Cardiac septum (tissue), 1 donor: ENCODE results near the gene SMCO3. TPM values are rescaled to one million over a fixed set of nuclear protein-coding genes. Genes with fewer than 3 reads are reported as not detected.

ENCODE experiments used
- DNase-seq: peaks from one replicate; pipeline ENCODE4 v3.0.0-alpha.2; 2020; ENCODE audit warnings: low spot score
- intact Hi-C: fragments of 100-400 bp; cut with DNase I; formaldehyde crosslinking; loops from one replicate; pipeline ENCODE4 v1.14.0; 2022
- long read RNA-seq: library from polyadenylated mRNA; unstranded; transcript quantifications from one replicate; pipeline ENCODE4 v2.0.0, GENCODE V29; 2021
- total RNA-seq: library from RNA; stranded (reverse); fragmentation: NEBNext Ultra II Directional; extraction: Animal tissue kit (Norgen Biotek cat#: 25700); gene quantifications from one replicate; pipeline ENCODE4 v1.2.1, GENCODE V29; 2021
- donor health status: DM: no; HTN: no; CAD: no.

The SMCO3 gene
- not detected for total RNA-seq
- long read RNA-seq = 0 reads

DNA sequence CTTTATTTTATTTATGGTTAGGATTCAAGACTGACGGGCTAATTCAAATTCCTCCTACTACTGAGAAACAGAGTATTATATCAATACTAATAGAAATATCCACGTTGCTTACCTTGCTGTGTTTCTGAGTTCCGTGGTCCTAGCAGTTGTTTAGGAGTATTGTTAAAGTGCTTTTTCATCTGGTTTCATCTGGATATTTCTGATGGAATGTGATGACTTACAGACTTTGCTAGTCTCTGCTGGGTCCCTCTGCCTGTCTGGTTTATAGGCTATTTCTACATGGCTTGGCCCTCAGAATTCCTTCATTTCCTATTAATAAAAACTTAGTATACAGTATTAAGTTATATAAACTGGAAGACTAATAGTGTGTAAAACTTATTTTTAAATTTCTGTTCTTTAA, at the start of gene SMCO3:
TSS of gene SMCO3 (minus strand) at position 169 of the 400 bp plus-strand sequence. CDS start 7,502 bp downstream, outside the sequence.
- intact Hi-C loops = no loop called here
- DNase-seq = no peak

DNA sequence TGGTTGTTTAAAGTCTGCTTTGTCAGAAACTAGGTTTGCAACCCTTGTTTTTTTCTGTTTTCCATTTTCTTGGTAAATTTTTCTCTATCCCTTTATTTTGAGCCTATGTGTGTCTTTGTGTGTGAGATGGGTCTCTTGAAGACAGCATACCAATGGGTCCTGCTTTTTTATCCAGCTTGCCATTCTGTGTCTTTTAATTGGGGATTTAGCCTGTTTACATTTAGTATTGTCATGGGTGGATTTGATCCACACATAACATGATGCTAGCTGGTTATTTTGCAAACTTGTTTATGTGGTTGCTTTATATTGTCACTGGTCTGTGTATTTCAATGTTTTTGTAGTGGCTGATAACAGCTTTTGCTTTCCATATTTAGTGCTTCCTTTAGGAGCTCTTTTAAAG, 46.5 kb upstream of the SMCO3 start:
- intact Hi-C loops = no loop called here
- DNase-seq = no peak

DNA sequence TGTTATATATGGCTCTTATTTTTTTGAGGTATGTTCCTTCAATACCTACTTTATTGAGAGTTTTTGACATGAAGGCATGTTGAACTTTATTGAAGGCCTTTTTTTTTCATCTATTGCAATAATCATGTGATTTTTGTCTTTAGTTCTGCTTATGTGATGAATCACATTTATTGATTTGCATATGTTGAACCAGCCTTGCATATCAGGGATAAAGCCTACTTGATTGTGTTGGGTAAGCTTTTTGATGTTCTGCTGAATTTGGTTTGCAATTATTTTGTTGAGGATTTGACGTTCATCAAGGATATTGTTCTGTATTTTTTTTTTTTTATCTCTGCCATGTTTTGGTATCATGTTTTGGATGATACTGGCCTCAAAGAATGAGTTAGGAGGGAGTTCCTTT, 44.5 kb upstream of the SMCO3 start:
- intact Hi-C loops = no loop called here
- no peak for DNase-seq

DNA sequence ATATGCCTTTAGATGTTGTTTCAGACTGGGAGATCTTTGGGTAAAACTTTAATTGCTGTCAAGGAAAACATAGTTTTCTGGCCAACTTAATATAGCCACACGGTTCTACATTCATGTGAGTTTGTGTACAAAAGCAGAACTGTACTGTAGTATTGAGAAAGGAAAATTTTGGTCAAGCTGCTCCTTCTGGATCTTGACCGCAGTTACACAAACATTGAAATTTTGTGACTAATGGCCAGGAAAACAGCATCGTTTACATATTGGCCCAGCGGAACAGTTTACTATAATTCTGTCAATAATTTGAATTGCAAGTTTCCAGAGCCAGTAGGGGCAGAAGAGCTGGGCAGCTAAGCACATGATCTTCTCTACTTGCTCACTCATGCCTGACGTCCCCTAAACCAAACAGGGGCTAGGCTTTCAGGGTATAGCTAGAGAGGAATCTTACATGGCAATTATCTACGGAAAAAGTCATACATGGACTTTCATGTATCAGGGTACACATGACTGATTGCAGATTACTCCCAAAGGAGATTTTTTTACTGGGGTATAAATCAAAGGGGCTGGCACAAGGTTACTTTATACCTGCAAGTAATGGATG, 40.7 kb upstream of the SMCO3 start:
- intact Hi-C loops = no loop called here
- DNase-seq = no peak

DNA sequence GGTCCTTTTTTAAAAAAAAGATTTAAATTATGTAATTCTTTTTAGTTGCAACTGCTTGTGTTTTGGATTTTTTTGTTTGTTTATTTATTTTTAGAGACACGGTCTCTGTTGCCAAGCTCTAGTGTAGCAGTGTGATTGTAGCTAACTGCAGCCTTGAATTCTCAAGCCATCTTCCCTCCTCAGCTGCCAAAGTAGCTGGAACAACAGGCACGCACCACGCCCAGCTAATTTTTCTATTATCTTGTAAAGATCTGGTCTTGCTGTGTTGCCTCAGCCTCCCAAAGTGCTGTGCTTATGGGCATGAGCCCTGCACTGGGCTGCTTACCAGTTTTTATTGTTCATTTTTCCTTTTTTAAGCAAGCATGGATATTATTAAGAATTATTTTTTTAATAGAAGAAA, 40.0 kb upstream of the SMCO3 start:
- intact Hi-C loops = no loop called here
- no peak for DNase-seq

DNA sequence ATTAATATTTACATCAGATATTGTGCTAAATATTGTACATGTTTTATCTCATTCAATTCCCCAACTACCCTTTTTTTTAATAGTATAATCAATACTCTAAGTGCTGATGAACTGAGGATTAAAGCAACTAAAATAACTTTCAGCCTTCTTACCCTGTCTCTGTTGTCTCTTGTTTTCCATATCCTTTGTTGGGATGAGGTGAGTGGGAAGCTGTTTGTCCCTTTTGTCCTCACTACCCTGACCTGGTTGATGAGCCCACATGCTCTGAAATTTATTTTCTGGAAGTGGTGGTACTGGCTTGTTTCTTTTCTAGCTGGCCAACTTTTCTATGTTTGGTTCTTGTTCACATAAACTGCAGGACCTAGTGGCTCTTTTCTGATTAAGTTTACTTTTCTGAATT, 38.9 kb upstream of the SMCO3 start:
- DNase-seq = no peak
- intact Hi-C loops = no loop called here

DNA sequence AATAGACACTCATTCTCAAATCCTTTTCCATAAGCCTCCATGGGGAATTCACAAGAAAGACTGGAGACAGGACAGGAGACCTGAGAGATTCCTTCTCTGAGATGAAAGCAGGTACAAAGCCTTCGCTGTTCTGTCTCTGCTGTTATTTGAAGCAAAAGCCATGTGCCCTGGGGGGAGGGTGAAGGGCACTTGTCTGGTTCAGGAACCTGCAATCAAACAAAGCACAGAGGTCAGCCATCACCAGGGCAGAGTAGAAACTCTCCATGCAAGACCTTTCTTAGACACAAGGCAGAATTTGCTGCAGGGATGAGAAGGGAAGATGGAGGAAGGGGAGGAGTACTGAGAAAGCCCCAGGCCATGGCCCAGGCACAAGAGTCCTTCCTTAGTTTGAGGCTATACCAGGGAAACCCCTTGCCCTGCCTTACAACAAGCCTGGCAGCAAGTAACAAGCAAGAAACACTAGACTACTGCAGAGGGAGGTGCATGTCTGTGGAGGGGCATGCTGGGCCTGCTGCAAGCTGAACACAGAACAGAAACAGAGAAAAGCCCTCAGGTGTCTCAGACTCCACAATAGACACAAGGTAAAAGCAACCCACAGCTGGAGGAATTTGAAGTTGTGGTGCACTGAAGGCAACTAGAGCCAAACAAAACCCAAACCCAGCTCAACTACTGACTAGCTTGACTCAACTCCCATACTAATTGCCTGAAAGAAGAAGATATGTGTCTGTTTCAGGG, 37.1 kb upstream of the SMCO3 start:
- DNase-seq = no peak
- intact Hi-C loops = loop anchor here (2.0 kb wide), 1 partner anchor 40 kb away; no protein-coding TSS in a partner anchor

DNA sequence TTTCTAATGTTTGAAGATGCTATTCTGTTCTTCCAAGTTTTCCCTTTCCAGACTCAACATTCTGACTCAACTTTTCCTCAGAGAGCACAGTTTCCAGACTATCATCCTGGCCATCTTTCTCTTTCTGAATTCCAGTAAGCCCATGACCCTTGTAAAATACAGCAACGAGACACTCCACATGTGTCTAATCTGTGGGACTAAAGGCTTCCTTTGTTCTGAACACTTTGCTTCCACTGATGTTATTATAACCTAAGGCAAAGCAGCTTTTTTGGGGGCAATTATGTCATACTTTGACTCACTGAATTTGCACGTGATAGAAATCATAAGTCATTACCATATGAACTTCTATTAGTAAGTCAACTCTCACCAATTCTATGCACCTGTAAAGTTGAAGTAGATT, 35.7 kb upstream of the SMCO3 start:
- DNase-seq = no peak
- intact Hi-C loops = loop anchor here (2.0 to 10.0 kb wide), 5 partner anchors 41 to 425 kb away; no protein-coding TSS in a partner anchor

DNA sequence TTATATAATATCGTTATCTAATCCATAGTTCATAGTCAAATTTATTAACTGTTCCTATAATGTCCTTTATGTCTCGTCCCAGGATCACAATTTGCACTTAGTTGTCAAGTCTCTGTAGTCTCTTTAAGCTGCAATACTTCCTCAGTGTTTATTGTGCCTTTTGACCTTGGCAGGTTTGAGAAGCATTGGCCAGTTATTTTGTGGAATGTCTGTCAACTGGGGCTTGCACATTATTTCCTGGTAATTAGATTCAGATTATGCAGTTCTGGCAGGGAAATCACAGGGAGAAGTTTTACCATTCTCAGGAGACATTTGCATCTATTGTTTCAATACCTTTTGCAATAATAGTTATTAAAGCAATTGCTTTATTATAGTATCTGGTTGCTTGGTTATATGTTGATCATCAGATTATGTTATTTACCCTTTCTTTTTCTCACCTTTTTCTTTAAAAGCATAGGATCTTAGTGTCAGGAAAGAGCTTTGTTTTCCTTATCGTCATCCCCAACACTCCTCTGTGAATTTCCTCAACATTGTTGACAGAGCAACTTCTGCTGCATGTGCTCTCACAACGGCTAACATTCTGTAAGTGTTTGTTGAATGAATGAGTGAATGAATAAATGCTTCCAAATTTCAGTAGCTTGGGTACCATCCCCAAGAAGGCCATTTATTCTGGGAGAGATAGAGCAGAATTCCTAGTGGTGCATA, 33.0 kb upstream of the SMCO3 start:
- intact Hi-C loops = loop anchor here (1.0 to 10.0 kb wide), 5 partner anchors 105 to 428 kb away; no protein-coding TSS in a partner anchor

DNA sequence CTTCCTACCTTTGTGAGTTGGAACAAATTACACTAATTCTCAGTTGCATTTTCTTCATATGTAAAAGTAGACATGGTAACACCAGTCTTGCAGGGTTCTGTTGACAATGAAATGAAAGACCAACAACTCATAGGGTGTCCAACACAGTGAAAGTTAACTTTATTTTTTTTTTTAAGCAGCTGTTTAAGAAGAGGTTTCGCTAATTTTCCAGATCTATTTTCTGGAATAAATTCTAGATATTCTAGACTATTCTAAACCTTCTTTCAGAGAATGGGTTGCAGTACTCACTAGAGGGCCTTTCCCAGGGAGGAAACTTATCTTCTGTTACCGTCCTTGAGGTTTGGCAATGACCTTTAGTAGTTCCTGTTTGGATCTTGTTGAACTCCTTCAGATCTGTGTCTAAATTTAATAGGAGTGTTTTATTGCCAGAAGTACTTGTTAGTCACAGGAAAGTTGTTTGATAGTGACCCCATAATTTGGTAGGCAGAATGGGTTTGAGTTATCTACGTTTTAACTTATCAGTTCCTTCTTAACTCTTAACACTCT, 32.1 kb upstream of the SMCO3 start:
- intact Hi-C loops = loop anchor here (1.0 to 10.0 kb wide), 5 partner anchors 106 to 429 kb away; no protein-coding TSS in a partner anchor
- no peak for DNase-seq

More for the DNA sequence above, 33.0 kb upstream of the SMCO3 start:
- no peak for DNase-seq

DNA sequence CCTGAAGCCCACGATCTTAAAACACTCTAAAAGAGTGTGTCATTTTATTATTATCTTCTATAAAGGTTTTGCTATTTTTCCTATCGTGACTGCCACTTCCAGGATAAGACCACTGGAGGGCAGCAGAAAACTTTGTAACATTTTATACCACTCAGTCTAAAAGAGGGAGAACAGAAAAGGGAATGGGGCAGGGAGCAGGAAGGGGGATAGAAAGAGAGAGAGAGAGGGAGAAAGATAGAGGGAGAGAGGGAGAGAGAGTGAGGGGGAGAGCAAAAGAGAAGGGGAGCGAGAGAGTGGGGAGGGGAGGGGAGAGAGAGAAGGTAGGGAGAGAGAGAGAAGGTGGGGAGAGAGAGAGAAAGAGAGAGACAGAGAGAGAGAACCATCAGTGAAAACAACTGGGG, 31.4 kb upstream of the SMCO3 start:
- DNase-seq = no peak
- intact Hi-C loops = loop anchor here (5.0 to 10.0 kb wide), 4 partner anchors 107 to 429 kb away; no protein-coding TSS in a partner anchor

DNA sequence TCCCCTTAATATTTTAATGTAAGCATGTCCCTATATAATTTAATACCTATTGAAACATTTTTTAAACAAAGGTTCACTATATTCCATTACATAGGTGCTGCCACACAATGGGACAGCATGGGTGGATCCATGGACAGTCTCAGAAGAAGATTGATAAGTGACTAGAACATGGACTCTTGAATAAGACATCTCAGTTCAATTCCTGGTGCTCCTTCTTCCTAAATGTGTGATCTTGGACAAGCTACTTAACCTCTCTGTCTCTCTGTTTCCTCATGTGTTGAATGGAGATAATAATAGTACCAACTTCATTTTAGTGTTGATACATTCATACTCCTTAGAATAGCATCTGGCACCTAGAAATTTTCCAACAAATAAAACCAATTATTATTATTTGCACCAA, 30.4 kb upstream of the SMCO3 start:
- no peak for DNase-seq
- intact Hi-C loops = loop anchor here (5.0 to 10.0 kb wide), 4 partner anchors 42 to 430 kb away; partner anchors contain the start of genes C12orf60 and WBP11

DNA sequence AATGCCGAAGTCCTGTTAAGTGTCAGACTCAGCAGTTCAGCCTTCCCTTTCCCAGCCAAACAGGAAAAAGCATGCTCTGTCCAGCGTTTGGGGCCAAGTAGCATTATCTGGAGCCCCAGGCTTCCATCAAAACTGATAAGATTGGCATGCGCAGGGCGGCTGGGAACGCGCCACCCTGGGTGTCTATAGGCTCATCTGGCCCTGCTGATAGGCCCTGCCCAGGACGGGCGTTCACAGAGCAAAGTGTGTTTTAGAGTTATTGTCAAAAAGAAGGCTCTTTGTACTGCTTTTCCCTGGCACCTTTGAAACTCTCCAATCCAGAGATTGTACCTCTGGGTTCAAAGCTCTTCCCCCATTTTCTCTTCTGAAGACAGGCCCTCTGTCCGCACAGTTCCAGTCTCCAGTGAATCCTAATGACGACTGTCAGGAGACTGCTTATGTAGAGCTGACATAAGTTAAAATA, 29.5 kb upstream of the SMCO3 start, which contains the start of gene ART4:
TSS of gene ART4 (minus strand) at position 102 of the 463 bp plus-strand sequence. CDS start 413 bp downstream, outside the sequence.
- intact Hi-C loops = loop anchor here (2.0 to 10.0 kb wide), 5 partner anchors 41 to 431 kb away; partner anchors contain the start of genes C12orf60 and WBP11
- peak; percentile 76 for DNase-seq

DNA sequence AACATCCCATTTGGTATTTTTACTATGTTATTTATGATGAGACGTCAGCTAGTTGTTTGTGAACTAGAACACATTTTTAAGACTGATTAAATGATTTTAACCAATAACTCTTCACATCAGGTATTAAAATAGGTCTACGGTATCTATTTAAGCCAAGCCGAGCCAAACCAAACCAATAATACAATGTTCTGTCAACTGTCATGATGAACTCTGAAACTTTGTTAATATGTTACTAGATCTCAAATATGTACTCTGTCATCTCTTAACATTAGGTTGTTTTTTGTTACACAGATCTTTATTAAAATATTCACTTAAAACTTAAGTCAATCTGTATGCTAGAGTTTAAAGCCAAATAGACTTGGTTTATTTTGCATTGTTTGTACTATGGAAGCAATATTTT, 28.3 kb upstream of the SMCO3 start:
- no peak for DNase-seq
- intact Hi-C loops = loop anchor here (2.0 to 10.0 kb wide), 5 partner anchors 40 to 432 kb away; partner anchors contain the start of genes C12orf60 and WBP11

DNA sequence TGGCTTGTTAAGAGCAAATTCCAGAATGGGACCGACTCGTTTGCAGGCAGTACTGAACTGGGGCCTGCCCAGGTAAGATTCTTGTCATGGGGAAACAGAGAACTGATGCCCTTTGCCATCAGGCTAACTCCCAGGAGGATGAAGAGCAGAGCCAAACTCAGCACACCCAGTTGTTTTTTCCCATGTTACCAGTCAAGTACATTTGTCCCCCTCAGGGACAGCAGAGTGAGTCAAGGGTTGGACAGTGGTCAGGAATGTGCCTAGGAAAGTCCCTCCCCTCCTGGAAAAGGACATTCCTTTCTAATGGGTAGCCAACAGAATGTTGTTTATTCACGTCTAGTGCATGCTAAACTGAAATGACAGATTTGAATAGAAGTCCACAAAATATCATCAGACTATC, 27.8 kb upstream of the SMCO3 start:
- intact Hi-C loops = loop anchor here (2.0 to 10.0 kb wide), 5 partner anchors 39 to 433 kb away; partner anchors contain the start of genes C12orf60 and WBP11
- peak; percentile 78 for DNase-seq

DNA sequence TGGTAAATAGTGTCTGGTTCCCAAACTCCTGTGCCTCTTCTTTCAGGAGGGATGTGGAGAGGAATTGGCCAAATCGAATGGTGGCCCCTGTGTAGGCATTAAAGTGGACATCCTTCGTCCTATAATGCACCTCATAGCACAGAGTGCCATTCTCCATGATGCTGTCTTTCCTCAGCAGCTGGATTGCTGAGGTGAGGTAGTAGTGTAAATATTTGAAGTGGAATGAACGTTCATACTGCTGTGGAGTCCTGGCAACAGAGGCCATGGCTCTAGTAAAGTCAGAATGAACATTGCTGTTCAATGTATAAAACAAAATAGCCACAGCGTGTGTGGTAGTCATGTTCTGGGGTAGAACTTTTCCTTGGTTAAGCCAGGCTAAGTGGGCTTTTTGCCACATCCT, 26.6 kb upstream of the SMCO3 start:
- intact Hi-C loops = loop anchor here (5.0 to 10.0 kb wide), 4 partner anchors 38 to 434 kb away; partner anchors contain the start of genes C12orf60 and WBP11
- DNase-seq = no peak

DNA sequence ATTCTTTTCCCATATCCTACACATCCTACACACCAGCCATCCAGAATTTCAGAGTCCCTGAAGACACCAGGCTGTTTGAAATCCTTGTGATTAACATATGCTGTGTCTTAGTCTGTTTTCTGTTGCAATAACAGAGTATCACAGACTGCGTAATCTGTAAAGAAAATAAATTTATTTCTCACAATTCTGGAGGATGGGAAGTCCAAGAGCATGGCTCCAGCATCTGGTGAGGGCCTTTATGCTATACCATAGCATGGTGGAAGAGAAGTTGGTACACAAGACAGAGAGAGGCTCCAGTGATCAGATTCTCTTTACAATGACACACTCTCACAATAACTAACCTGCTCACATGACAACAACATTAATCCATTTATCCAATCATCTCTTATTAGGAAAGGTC, 25.3 kb upstream of the SMCO3 start:
- intact Hi-C loops = no loop called here
- DNase-seq = no peak

DNA sequence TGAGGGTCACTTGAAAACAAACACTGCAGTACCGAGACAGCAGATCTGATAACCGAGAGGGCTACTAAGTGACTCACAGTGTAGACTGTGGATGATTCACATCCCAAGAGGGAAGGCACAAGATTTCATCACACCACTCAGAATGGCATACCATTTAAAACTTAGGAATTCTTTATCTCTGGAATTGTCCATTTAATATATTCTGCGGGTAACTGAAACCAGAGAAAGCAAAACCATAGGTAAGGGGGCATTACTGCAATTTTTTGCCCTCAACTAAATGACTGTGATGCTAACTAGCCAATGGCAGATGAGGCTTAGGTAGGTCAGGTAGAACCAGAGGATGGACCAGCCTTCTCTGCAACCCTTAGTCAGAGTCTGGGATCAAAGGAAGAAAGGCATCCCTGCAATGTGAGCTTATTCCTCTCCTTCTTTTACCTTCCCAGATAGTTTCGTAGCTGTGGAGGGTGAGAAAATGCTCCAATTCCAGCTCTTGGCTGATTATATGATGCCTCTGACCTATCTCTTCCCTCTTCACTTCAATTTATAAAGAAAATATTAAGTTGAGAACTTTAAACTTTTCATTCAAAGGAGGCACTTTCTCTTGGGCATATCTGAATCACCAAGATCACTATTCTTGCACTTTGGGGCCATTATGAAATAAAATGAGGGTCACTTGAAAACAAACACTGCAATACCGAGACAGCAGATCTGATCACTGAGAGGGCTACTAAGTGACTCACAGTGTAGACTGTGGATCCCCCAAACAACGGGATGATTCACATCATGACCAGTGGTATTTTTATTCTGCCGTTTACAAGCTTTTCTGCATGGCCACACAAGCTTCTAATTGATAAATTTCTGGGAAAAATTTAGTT, 22.6 kb upstream of the SMCO3 start:
- intact Hi-C loops = no loop called here

More for the DNA sequence above, 22.6 kb upstream of the SMCO3 start:
- DNase-seq = no peak
